AG04450 (cell line): Measurements from ENCODE around the gene SIAH3. TPM values are rescaled to one million over a fixed set of nuclear protein-coding genes. Genes with fewer than 3 reads are reported as not detected.
"Not testable (repeated sequence)": the region's sequence is repeated elsewhere in the genome, so short reads cannot be mapped to it uniquely, and the experiment has no call there.

Source experiments
- CTCF ChIA-PET: fragments of 300-600, 350-600 bp; formaldehyde crosslinking; extraction: SDS; loops from one replicate; lab custom pipeline; 2022; ENCODE audit warnings: antibody characterized with exemption, inconsistent platforms; lab: Charles Lee
- POLR2A ChIA-PET: fragments of 350-600 bp; formaldehyde crosslinking; extraction: SDS; loops from one replicate; lab custom pipeline; 2021; ENCODE audit warnings: antibody characterized with exemption, inconsistent platforms; lab: Yijun Ruan, JAX
- DNase-seq: peaks from one replicate; pipeline ENCODE4 v3.0.0-alpha.2; 2011; ENCODE audit warnings: low read depth, low spot score
- H3K27ac ChIP-seq: one replicate; pipeline ENCODE4 v1.5.1; 2012; ENCODE audit warnings: low read depth, low read length, control low read depth
- H3K27me3 ChIP-seq: one replicate; pipeline ENCODE4 v1.6.0; 2012; ENCODE audit warnings: low read length; ENCODE audit not compliant: control insufficient read depth, insufficient read depth
- H3K4me3 ChIP-seq: 2 replicates; pipeline ENCODE4 v1.5.1; 2011; ENCODE audit warnings: mild to moderate bottlenecking, low read depth, low read length, control low read depth
- H3K9me3 ChIP-seq: 2 replicates; pipeline ENCODE4 v1.5.1; 2012; ENCODE audit warnings: low read length; ENCODE audit not compliant: control insufficient read depth, insufficient read depth
- polyA plus RNA-seq: library from polyadenylated mRNA; depleted of rRNA; stranded (reverse); fragments of >200 nt; gene quantifications from 2 replicates; pipeline ENCODE4 v1.2.3, GENCODE V29; 2011
- TF ChIP-seq, protein P1 (sequence below): IDR thresholded peaks from 2 replicates; pipeline ENCODE4 v1.5.1; 2011; ENCODE audit warnings: low read depth, low read length, control low read depth, inconsistent platforms

The SIAH3 gene
- polyA plus RNA-seq, 1 experiment = not detected

DNA sequence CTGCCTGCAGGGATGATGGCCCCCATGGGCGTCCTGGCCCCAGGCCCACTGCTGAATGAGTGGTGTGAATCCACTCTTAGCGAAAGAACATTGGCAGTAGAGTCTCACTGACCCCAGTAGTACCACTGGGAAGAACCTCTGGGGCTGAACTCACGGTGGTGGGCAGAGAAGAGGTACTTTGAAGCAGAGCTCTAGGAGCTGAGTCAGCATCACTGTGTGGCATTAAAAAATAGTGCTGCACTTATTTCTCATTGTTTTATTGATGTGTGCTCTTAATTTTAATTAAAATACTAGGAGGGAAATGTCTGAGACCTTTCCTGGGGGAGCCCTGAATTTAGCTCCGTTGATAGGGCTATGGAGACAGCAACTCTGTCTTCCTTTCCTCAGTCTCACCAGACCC is 88.1 kb downstream of the SIAH3 start:
- TF ChIP-seq, protein P1, sequence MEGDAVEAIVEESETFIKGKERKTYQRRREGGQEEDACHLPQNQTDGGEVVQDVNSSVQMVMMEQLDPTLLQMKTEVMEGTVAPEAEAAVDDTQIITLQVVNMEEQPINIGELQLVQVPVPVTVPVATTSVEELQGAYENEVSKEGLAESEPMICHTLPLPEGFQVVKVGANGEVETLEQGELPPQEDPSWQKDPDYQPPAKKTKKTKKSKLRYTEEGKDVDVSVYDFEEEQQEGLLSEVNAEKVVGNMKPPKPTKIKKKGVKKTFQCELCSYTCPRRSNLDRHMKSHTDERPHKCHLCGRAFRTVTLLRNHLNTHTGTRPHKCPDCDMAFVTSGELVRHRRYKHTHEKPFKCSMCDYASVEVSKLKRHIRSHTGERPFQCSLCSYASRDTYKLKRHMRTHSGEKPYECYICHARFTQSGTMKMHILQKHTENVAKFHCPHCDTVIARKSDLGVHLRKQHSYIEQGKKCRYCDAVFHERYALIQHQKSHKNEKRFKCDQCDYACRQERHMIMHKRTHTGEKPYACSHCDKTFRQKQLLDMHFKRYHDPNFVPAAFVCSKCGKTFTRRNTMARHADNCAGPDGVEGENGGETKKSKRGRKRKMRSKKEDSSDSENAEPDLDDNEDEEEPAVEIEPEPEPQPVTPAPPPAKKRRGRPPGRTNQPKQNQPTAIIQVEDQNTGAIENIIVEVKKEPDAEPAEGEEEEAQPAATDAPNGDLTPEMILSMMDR = no peak
- Histone ChIP-seq H3K27ac (no peak overlapping the region), H3K9me3 (no peaks in the 10 kb centered on the region), H3K27me3 (peaks cover 10% of the 10 kb centered on the region), H3K4me3 (no peak overlapping the region)
- no peak for DNase-seq
- ChIA-PET CTCF (no interaction called here), POLR2A (no interaction called here)

DNA sequence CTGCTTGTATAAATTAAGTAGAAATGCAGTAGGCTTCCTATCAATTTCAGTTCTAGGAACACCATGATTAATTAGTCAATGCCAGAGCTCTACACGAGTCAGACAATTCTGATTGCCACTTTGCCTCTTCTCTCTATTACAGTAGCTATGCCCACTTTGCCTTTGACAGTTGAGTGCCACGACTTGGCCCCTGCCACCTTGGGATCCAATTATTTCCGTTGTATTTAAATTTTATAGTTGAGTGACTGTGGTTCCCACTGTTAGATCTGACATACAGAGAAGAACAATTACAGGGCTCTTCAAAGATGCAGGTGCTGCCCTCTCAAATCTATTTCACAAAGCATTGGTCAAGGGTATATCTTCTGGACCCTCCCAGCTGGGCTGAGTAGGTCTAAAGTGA is 94.0 kb downstream of the SIAH3 start:
- CTCF ChIA-PET, POLR2A ChIA-PET, H3K27ac ChIP-seq, H3K27me3 ChIP-seq, DNase-seq, H3K9me3 ChIP-seq, H3K4me3 ChIP-seq: not testable (repeated sequence)

DNA sequence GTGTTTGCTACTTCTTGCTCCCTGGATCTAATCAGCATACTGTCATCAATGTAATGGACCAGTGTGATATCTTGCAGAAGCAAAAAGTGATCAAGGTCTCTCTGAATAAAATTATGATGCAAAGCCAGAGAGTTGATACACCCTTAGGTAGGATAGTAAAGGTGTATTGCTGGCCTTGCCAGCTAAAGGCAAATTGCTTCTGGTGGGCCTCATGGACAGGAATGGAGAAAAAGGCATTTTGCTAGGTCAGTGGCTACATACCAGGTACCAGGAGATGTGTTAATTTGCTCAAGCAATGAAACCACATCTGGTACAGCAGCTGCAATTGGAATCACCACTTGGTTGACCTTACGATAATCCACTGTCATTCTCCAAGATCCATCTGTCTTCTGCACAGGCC is 95.1 kb downstream of the SIAH3 start:
- H3K27me3 ChIP-seq, H3K9me3 ChIP-seq, CTCF ChIA-PET, POLR2A ChIA-PET, DNase-seq, H3K4me3 ChIP-seq, H3K27ac ChIP-seq: not testable (repeated sequence)

DNA sequence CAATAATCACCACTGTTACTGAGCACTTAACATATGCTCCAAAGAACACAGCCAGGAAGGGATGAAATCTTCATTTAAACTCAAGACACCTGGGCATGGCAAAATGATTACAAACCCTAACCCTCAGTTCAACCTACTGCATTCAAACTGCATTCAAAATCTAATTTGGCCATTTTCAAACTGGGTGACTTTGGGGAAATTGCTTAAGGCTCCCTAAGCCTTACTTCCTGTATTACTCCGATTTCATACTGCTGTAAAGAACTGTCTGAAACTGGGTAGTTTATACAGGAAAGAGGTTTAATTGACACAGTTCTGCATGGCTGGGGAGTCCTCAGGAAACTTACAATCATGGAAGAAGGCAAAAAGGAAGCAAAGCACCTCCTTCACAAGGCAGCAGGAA is 99.0 kb downstream of the SIAH3 start:
- H3K27me3 ChIP-seq = peaks cover 6% of the 10 kb centered on the region
- H3K9me3 ChIP-seq = no peaks in the 10 kb centered on the region
- no peak overlapping the region for H3K4me3 ChIP-seq
- ChIA-PET CTCF (no interaction called here), POLR2A (no interaction called here)
- DNase-seq = no peak
- no peak overlapping the region for H3K27ac ChIP-seq
- TF ChIP-seq, protein P1 = no peak

DNA sequence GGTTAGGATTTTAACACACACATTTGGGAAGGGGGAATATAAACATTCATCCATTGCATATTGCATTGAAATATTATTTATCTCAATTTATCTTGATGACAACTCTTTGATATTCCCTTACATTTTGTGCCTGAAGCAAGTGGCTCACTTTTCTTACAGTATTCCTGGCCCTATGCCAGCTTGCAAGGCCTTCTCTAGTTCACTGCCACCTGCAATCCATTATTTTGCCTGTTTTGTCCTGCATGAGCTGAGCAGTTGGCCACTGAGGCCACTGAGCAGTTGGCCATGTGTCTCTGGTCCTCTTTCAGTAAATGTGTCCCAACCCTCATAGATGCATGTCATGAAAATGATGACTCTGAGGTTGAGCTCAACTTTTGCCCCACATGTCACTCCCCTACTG is 99.7 kb downstream of the SIAH3 start:
- Histone ChIP-seq H3K4me3 (no peak overlapping the region), H3K27me3 (peaks cover 9% of the 10 kb centered on the region), H3K27ac (no peak overlapping the region), H3K9me3 (no peaks in the 10 kb centered on the region)
- ChIA-PET POLR2A (no interaction called here), CTCF (no interaction called here)
- TF ChIP-seq, protein P1 = no peak
- no peak for DNase-seq

DNA sequence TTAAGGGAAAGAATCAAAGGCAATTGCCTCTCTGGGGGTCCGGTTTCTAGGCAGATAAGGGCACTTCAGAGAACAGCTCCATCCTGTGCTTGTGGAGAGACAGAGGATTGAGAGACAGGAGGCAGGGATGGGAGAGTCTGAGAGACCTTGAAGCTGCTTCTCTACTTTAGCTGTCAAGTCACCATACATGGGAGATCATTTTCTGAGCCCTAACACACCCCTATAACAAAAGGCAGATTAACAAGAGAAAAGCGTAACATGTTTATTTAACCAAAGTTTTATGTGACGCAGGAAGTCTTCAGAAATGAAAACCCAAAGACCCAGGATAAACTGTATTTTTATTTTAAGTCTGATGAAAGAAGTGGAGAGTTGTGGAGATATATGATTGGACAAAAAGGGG is 101.0 kb downstream of the SIAH3 start:
- DNase-seq = no peak
- CTCF ChIA-PET = no interaction called here
- no peak overlapping the region for H3K4me3 ChIP-seq
- POLR2A ChIA-PET = no interaction called here
- TF ChIP-seq, protein P1 = no peak
- peaks cover 11% of the 10 kb centered on the region for H3K27me3 ChIP-seq
- no peak overlapping the region for H3K27ac ChIP-seq
- H3K9me3 ChIP-seq = no peaks in the 10 kb centered on the region
